Glomerular visceral epithelial cell (primary cell): ENCODE measurements around the gene FMOD.

Source experiments
- DNase-seq: peaks from one replicate; pipeline ENCODE4 v3.0.0-alpha.2; 2016; ENCODE audit errors: extremely low spot score

Gene FMOD

GRCh38 chr1:203361945-203362719 is 11.2 kb upstream of the FMOD start:
- DNase-seq, result no peak

DNA sequence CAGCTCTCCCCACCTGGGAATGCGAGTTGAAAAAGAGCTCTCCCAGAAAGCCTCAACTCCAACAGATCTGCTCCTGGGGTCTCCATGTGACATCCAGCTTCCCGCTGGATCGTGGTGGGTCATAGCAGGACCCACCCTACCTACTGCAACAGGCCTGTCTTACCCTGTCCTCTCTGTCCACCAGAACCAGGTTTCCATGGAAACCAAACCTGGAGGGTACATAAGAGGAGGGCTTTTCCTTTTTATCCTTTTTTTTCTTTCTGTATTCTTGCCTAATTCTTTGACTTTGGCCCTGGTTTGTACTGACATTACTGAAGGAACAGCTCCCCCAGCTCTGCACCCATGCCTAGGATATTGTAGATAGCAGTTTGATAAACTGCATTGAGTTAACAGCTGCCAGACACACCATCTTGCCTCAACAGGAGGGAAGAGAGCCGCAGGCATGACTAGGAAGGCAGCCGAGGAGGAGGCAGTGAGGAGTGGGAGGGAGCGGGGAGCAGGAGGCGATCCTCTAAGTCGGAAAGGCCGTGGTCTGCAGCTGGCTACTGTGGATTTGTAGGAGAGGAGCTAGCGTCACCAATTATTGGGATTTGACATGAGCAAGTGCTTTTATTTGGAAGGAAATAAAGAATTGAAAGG is 9.7 kb upstream of the FMOD start:
- DNase-seq, result no peak

DNA sequence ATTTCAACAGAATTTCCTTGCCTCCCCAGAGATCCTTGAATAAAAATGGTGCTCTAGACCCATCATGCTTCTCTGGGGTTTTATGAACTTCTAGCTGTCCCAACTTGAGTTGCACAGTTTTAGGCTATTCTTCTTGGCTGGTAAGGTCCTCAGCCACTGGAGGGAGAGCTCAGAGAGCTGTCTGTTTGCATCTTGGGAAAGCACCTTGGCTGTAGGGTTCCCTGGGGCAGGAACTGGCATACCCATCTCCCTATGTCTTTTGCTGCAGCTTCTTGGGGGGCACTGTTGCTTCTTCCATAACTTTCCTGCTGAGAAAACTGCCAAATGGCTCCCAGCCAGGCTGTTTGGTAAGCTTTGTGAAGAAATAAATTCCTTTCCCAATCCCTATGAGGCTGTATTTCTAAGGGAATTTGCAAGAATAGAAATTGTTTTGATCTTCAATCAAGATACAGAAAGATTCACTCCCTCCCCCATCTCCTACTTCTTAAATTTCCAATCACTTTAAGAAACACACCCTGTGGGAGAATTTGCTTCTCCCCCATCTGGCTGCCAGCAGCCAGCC is 8.2 kb upstream of the FMOD start:
- DNase-seq, result no peak

GRCh38 chr1:203354246-203354645 is 3.3 kb upstream of the FMOD start:
- no peak for DNase-seq

DNA sequence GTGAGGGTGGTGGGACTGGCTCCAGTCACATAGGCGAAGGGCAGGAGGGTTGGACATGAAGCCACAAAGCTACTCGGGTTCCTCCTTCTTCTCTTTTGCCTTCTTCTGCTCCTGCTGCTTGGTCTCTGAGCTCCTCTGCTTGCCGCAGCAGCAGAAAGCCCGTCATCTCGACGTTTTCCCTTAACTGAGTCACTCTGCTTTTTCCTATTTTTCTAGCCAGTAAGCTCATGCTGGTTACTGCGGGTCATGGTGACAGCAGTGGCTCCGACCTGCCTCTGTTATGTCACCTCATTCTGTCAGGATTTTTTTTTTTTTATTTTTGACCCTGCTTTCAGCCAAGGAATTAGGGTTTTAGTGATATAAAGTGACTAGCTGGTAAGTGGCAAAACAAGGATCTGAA is 2.6 kb upstream of the FMOD start:
- DNase-seq, result no peak

DNA sequence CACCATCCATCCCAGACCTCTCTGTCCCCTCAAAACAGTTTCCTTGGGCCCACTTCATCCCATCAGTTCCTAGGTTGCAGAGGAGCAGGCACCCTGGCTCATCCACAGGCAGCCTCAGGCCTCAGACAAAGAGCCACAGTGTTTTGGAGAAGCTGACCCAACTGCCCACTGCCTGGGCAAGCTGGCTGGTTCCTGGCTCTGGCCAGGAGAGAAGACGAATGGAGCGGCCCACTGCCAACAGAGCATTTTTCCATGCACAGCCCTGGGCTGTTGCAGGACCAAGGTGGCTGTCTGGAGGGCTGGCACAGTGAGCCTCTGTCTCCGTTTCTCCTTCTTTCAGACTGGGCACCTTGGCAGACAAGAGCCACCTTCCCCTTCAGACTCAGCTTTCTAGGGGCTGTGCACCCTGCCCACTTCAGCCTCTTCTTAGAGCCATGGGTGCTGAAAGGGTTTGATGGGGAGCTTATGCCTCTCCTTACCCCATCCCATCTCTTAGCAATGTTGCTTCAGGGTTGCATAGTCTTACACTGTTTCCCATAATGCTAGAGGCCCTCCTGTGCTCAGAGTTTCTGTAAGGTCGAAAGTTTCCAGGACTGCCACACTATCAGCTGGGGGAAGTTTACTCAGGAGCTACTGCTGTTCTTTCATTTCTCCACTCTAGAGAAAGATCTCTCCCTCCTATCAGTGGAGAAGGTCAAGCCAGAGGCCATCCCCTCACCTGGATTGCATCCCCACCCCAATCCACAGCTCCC is 973 bp downstream of the FMOD start:
- no peak for DNase-seq

GRCh38 chr1:203349166-203349565 is 1.8 kb downstream of the FMOD start:
- no peak for DNase-seq

- no peak for DNase-seq
Measured at GRCh38 chr1:203346769-203347102, 4.2 kb downstream of the FMOD start.

- no peak for DNase-seq
Measured at GRCh38 chr1:203346060-203346768, 4.7 kb downstream of the FMOD start.

- DNase-seq, result no peak
Measured at GRCh38 chr1:203343956-203344754, 6.8 kb downstream of the FMOD start.

- peak; percentile 47 for DNase-seq
Measured at GRCh38 chr1:203342192-203342940, 8.6 kb downstream of the FMOD start.

DNA sequence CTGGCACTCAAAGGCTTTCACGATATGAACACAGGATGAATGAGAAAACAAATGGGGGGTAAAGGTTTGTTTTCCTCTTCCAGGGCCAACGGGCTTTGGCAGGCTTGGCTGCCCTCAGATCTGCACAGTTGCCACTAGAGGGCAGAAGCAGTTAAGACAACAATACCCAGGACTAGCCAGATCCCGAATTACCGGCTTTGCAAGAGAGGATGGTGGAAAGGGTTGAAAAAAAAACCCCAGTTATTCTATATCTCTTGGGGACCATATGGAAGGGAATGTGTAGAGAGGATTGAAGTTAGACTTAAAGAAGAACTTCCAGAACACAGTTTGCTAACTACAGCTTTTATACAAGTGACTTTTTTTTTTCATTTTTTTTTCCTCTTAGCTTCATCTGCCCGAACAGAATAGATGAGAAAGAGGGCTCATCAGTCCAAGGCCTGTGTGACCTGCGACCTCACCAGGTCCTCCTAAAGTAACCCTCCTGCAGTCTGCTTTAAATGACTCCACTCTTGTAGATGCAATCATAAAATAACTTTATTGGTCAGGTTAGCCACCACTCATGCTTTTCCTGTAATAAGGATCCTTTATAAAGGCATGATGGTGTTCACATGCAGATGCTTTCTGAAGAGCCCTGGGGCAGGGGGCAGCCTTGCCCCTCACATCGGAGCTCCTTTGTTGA is 10.7 kb downstream of the FMOD start:
- DNase-seq, result peak; percentile 70

- peak; percentile 55 for DNase-seq
Measured at GRCh38 chr1:203338335-203339036, 12.4 kb downstream of the FMOD start.

GRCh38 chr1:203336097-203336496 is 14.8 kb downstream of the FMOD start:
- no peak for DNase-seq

- no peak for DNase-seq
Measured at GRCh38 chr1:203335503-203335902, 15.4 kb downstream of the FMOD start.

DNA sequence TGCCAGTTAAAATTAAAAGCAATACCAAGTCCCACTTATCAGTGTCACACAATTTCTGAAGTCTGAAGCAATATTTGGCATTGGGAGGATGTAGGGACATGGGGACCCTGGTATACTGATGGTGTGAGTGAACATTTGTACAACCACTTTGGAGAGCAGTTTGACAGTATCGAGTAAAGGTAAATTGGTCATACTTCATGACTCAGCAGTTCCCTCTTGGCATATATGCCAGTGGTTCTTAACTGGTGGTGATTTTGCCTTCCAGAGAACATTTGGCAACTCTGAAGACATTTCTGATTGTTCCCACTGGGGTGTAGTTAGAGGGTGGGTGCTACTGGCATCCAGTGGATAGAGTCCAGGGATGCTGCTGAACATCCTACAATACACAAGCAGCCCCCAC is 19.7 kb downstream of the FMOD start:
- DNase-seq, result no peak

DNA sequence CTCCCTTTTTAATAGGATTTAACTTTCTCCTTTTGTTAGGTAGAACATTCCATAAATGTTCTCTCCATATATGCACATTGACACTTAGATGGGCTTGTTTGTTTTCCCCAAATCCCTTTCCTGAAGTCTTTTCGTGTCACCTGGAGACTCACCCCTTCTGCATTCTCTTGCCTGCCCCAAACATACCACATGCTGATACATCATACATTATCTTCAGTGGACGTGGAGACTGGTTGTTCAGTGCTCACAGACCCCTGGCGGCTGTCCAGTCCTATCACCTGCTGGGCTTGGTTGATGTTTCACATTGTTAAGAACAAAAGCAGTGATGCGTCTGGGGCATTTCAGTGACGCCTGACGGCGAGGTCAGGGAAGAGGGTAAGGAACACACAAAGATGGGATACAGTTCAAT is 22.2 kb downstream of the FMOD start:
- peak; percentile 62 for DNase-seq

DNA sequence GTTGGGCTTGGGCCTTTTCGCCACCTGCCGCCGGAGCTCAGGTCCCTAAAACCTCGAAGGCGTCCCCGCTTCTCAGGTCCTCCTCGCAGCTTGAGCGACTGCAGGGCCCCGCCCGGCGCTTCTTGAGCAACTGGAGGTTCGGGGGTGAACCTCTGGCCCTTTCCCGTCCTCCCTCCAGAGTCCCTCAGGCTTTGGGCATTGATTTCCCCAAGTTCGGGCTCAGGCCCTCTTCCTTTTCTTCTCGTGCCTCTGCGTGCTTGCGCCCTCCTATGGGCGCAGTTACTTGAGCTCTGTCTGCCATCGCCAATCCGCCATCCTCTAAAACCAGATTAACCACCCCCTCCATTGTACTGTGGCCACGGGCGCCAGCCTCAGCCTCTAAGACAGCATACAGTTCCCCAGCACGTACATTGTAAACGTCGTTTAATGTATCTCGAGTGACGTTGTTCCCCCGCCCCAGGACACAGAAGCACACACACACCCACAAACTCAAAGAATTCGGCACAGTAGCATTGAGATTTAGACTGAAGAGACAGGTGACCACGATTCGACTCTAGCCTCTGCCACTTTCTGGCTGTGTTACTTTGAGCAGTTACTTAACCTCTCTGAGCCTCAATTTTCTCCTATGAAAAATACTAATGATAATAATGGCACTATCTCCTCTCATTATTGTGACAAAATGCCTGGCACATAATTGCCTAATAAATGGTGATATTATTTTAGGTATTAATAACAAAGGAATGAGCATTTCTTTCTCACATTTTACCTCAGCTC is 23.1 kb downstream of the FMOD start:
- no peak for DNase-seq
